ENCODE measurements around the gene CHST2. TPM values are rescaled to one million over a fixed set of nuclear protein-coding genes. Genes with fewer than 3 reads are reported as not detected.

CHST2 gene
- total and polyA plus RNA-seq, 2 donors (not counting 3 experiments of a cell fraction or from before 2014, with no cell fraction given) = 4.3 to 6.5 TPM

DNA sequence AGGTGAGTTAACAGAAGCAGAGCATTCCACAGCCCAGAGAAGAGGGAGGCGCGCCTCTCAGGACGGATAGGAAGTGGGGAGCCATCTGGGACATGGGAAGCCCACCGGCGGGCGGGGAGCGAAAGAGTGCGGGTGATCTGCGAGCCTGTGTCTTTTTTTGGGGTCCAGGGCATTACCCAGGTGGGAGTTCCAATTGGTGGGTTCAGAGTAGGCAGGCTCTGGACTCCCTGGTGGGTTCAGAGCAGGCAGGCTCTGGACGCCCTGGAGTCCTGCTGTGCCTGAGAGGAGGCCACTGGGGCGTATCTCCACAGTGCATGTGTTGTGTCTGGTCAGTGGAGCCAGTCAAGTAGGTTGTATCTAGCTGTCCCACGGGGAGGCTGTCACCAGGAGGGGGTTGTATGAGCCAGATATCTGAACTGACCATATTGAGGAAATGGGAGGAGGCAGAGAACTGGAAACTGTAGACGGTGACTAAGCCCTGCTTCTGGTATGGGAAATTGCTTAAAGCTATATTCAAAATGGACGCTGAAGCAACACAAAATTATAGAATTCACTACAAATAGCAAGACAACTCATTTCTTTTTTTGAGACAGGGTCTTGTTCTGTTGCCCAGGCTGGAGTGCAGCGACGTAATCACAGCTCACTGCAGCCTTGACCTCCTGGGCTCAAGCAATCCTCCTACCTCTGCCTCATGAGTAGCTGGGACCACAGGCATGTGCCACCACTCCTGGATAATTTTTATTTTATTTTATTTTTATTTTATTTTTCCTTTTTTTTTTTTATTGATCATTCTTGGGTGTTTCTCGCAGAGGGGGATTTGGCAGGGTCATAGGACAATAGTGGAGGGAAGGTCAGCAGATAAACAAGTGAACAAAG lies 34.5 kb upstream of the CHST2 start:
- BruUV-seq (replicated peaks) = no TSS peak
- Histone ChIP-seq H3K9ac (replicated peaks; ENCODE audit: extremely low read depth, insufficient read depth, low read length) (no peak overlapping the region), H3K4me1 (ENCODE audit: control insufficient read depth, extremely low read depth, insufficient read depth, low read length) (peaks cover 3% of the 10 kb centered on the region), H3K9me3 (replicated peaks; ENCODE audit: control insufficient read depth, insufficient read depth, low read length) (no peaks in the 10 kb centered on the region), H2AFZ (ENCODE audit: low read depth, low read length) (peak overlapping the region; percentile 92), H3K79me2 (ENCODE audit: control insufficient read depth, insufficient read depth, low read length) (no peaks in the 10 kb centered on the region), H3K9me1 (replicated peaks; ENCODE audit: control insufficient read depth, extremely low read depth, insufficient read depth, low read length) (no peaks in the 10 kb centered on the region), H4K20me1 (replicated peaks; ENCODE audit: control insufficient read depth, extremely low read depth, insufficient read depth, low read length) (no peaks in the 10 kb centered on the region), H3K27ac (ENCODE audit: insufficient read depth, low read depth, low read length) (no peak overlapping the region), H3K4me3 (replicated peaks in 1 of 3; ENCODE audit: insufficient read depth in 1 of 3, low read depth in 1 of 3, low read length in 3 of 3) (no peak overlapping the region), H3K27me3 (ENCODE audit: control insufficient read depth in 2 of 2, insufficient read depth in 2 of 2, low read length in 2 of 2) (no peaks in the 10 kb centered on the region), H3K4me2 (ENCODE audit: insufficient read depth, low read length) (no peak overlapping the region), H3K36me3 (ENCODE audit: control insufficient read depth in 2 of 2, extremely low read depth in 1 of 2, insufficient read depth in 2 of 2, low read length in 2 of 2) (no peaks in the 10 kb centered on the region)
- FAIRE-seq = peak; percentile 85
- DNase-seq (ENCODE audit: low read depth, low spot score) = peak; percentile 82
- ChIA-PET CTCF (interaction anchor here (0.6 to 2.0 kb wide), 8 partner anchors 9 to 589 kb away, joined by 3 to 20 read pairs (median 5); no protein-coding TSS in a partner anchor), POLR2A (no interaction called here)
- intact Hi-C loops (cut with micrococcal nuclease) = no loop called here
- TF ChIP-seq, protein P1, sequence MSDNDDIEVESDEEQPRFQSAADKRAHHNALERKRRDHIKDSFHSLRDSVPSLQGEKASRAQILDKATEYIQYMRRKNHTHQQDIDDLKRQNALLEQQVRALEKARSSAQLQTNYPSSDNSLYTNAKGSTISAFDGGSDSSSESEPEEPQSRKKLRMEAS (IDR thresholded peaks at IDR 0.05; ENCODE audit: insufficient read depth, insufficient read length) = no peak
- TF ChIP-seq, protein P2, sequence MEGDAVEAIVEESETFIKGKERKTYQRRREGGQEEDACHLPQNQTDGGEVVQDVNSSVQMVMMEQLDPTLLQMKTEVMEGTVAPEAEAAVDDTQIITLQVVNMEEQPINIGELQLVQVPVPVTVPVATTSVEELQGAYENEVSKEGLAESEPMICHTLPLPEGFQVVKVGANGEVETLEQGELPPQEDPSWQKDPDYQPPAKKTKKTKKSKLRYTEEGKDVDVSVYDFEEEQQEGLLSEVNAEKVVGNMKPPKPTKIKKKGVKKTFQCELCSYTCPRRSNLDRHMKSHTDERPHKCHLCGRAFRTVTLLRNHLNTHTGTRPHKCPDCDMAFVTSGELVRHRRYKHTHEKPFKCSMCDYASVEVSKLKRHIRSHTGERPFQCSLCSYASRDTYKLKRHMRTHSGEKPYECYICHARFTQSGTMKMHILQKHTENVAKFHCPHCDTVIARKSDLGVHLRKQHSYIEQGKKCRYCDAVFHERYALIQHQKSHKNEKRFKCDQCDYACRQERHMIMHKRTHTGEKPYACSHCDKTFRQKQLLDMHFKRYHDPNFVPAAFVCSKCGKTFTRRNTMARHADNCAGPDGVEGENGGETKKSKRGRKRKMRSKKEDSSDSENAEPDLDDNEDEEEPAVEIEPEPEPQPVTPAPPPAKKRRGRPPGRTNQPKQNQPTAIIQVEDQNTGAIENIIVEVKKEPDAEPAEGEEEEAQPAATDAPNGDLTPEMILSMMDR (IDR thresholded peaks at IDR 0.05; ENCODE audit: extremely low read depth in 1 of 2, insufficient read depth in 1 of 2, low read depth in 1 of 2, low read length in 2 of 2) = peak in 1 of 2 donors; percentile 6
- TF ChIP-seq POLR2AphosphoS5 (IDR thresholded peaks at IDR 0.05; ENCODE audit: insufficient read depth, low read depth, low read length) (no peak), GATA2 (IDR thresholded peaks at IDR 0.05; ENCODE audit: insufficient read depth, insufficient read length, low read depth, low read length) (no peak), JUN (IDR thresholded peaks at IDR 0.05; ENCODE audit: borderline replicate concordance, insufficient read depth, insufficient read length, low read depth) (peak; percentile 10), FOS (IDR thresholded peaks at IDR 0.05; ENCODE audit: borderline replicate concordance, insufficient read depth, low read length) (peak; percentile 46), EZH2 (IDR thresholded peaks at IDR 0.05; ENCODE audit: borderline replicate concordance, low read depth, low read length, severe bottlenecking) (no peak), MYC (IDR thresholded peaks at IDR 0.05; ENCODE audit: low read depth, low read length) (no peak)
- dilution Hi-C loops (cut with MboI; ENCODE audit: extremely low pct_ligation_motif_present, low sequenced_read_pairs) = no loop called here

Data from endothelial cell of umbilical vein (primary cell).